Hematopoietic multipotent progenitor cell treated with erythropoietin and hydrocortisone succinate and interleukin-3 and kit ligand, for 4 days (in vitro differentiated cells): ENCODE measurements around the gene IPMK.

Experiments
- DNase-seq: peaks from one replicate; pipeline ENCODE4 v3.0.0-alpha.2; 2015

Gene IPMK

DNA sequence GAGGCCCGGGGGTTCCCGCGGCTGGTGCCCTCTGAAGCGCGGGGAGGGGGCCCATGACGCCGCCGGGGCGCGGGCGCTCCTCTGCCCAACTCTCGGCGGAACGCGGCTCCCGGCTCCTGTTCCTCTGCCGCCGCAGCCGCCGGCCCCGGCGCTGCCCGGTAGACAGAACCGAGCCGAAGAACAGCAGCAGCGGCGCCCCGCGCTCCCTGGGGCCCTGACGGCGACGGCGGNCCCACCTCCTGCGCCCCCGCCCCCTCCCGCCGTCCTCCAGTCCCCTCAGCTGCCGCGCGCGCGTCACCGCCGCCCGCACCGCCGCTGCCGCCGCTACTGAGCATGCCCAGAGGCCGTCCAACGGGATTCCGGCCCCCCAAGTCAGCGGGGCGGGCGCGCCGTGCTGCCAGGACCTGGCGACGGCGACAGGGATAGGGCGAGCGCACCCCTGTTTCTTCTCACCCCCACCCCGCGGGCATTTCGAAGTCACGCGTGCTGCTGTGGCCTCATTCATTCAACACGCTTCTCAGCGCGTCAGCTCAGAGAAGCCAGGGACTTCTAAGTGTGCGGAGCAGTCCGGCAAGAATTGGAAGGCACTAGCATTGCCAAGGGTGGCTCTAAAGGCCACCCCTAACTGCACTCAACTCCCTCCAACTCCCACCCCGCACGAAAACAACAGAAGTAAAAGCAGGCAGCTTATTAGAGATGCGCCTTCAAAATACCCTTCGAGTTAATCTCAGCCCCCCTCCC is at the start of gene IPMK:
TSS of gene IPMK (minus strand) at position 182 of the 741 bp plus-strand sequence. CDS start 283 bp downstream, outside the sequence.
- DNase-seq: peak; percentile 97

DNA sequence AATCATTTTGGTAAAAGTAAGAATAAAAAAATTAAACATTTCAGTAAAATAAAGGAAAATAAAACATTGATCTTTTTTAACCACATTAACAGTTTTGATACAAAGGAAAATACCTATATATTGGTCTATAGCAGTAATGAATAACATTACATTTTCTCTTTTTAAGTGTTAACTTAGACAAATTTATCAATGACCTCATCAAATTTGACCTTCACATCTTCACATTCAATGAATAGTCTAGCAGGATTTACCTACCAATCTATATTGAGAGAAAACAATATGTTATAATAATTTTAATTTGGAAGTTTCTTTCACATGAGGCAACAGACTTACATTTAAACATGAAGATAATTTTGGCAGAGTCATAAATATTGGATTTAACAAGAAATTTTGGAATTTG is 49.2 kb upstream of the IPMK start:
- no peak for DNase-seq

DNA sequence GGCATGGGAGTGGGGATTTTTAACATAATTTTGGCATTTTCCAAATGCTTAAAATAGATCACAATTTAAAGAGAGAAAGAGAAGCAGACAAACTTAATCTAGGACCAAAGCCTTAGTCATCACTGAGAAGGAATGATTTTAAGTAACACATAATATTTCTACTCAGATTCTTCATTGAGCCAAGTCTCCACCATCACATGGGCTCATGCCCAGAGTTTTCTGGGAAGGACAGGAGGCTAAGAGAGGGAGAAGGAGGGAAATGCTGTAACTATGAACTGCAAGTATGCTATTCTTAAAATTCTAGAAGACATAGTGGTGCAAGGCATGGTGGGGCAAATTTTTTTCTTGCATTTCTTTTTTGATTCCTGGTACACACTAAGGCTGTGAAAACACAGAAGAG is 43.3 kb upstream of the IPMK start:
- no peak for DNase-seq

DNA sequence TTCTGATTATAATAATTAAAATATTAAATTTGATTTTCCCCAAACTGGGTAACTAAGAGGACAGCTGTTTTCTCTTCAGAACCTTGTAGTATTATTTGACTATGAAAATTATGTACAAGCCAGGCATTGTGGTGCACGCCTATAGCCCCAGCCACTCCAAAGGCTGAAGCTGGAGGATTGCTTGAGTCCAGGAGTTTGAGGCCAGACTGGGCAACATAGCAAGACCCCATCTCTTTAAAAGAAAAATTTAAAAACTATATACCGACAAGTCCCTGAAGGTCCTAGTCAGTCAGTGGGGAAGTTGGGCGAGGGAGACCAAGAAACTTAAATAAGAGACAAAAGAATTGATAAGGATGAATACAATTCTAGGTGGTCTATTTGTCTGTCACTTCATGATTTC is 40.0 kb upstream of the IPMK start:
- no peak for DNase-seq

DNA sequence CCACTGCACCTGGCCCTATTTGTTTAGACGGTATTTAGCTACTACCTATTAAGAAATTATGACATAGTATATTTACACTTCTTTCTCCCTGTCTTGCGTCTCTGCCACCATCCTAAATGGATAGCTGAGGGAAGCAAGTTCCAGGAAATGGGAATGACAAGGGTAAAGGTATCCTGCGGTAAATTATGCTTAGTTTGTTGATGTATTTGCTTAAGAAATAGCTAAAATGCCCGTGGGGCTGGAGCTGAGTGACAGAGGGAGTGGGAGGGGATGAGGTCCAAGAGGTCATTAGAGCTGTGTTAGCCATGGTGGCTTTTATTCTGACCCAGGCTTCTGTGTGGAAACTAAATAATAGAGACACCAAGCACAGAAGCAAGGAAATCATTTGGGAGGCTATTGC is 38.1 kb upstream of the IPMK start:
- no peak for DNase-seq

DNA sequence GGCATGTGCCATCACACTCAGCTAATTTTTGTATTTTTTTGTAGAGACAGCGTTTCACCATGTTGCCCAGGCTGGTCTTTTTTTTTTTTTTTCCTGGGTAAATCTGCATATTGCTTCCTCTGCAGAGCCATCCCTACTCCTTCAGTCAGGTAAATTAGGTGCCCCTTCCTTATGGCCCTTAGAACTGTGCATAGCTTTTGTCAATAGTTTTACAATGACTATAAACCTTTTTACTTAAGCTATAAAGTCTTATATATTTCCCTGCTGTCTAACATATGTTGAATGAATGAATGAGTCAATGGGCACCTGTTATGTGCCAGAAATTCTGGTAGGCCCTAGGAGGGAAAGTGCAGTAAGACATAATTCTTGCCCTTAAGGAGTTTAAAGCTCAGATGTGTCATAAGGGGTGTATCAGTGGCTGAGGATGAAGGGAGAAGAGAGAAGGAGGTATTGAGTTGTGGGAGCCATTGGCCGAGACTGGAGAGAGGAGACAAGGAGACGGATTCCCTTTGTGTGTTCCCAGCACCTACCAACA is 36.5 kb upstream of the IPMK start:
- no peak for DNase-seq

DNA sequence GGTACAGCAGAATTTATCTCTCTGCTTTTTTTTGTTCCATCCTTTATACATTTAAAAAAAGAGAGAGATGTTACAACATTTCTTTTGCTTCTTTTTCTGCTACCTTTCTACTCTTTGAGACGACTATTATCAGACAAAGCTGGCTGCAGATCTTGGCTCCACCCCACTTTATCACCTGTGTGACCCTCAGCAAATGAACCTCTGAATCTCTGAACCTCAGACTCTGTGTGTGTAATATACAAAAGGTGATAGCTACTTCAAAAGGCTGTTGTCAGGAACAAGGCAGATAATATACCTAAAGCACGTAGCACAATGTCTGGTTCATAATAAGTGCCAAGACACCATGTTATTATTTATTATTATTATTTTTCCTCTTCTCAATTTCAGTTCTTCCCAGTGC is 34.6 kb upstream of the IPMK start:
- no peak for DNase-seq

DNA sequence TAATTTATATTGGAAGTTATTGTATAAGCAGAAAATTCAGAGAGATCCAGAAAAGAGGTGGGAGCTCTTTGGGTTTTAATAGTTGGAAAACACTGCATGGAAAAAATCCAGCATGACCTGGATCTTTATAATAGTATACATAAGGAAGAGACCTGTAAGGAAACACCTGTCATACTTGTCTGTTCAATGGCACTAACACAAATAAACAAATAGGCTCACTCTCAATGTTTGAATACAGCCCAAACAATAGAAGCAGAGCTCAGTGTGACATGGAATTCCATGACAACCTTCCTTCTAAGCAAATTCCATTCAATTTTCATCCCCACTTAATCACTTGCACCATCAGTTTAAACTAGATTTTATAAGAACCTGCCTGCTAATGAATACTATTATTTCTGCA is 33.0 kb upstream of the IPMK start:
- DNase-seq: no peak

DNA sequence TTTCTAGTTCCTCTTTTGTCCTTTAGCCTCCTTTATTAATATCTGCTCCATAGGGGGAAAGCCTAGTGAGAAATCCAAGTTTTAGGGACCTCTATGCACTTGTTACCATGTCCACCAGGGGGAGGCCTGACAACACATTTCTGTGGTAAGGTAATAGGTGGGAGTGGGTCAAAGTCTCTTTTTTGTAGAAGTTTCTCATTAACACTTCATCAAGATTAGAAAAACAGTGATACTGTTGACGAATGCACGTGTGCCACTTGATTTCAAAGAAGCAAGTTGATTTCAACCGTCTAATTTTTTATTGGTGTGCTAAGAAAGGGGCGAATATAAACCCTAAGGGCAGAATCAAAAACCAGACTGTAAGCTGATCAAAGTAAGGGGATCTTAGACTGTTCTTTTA is 31.9 kb upstream of the IPMK start:
- DNase-seq: peak; percentile 85

DNA sequence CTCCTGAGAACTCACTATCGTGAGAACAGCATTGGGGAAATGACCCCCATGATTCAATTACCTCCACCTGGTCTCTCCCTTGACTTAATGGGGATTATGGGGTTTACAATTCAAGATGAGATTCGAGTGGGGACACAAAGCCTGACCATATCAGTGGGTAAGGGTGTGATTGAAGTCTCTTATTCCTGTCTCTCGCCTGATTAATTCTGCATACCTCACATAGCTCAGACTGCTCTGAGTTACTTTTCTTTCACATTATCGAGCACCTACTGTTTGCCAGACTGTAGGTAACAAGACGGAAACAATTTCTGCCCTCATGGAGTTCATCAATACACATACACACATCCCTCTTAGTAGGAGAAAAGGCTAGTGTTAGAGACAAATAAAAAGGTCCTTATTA is 26.3 kb upstream of the IPMK start:
- DNase-seq: no peak

DNA sequence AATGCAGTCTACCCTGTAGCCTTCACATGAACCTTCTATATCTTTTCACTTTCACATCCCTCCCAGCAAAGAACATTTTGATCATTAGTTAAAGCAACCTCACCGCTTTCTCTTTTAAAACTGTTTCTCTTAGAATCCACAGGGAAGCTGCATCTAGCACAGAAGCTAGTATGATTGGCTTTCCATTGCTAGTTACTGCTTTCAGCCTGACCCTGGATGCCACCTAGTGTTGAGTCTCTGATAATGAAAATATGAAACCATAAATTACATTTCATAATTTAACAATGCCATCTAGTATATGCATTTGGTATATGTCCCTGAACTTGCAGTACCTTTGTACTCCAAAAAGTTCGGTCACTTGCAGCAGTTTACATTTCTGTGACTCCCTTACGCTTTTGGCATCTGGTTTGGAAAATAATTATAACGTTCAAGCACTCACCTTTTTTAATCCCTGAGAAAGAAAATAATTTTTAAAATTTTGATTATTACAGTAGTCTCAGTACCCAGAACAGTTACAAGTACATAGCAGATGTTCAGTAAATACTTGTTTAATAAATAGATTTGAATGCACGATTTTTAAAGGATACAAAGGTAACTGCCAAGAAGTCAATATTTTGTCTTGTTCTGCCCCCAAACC is 24.0 kb upstream of the IPMK start:
- DNase-seq: peak; percentile 83

DNA sequence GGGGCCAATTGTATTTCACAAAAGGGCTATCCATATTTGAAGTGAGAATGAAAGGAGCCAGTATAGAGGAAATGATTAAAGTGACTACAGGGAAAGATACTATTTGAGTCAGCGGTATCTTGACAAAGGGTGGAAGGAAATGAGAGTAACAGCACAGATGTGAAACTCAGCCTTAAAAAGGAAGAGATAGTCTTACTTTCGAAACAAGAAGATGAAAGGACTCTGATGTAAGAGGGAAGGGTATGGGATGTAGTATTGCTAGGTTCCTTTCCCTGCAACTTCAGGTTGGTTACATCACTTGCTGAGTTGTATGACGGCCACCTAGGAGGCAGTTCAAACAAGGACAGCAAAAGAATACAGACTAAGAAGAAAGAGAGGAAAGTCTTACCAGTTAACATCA is 14.9 kb upstream of the IPMK start:
- DNase-seq: peak; percentile 52

DNA sequence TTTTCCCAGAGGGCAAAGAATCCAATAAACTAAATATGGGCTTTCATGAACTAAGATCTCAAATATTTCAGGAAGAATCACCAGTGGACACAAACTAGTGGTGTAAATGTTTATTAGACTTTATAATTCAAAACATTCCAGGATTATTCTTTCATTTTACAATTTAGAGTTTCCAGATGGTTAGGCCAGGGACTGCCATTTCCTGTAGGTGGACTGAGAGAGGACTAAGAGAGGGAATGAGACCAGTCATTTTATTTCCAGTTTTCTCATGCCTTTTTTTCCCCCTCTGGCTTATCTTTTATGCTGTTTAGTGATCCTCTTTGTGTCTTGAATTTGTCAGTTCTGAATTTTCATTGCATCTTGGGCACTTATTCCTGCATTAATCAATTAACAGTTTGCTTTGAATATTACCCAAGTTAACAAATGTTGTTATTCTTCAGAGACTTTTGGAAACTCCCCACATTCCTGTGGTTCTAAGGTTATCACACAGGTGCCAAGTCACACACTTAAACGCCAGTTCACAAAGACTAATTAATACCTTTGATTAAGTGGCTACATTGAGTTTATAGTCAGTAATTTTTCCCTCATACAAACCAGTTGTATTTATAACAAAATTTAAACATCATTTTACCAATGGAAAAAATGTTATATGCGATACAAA is 13.5 kb upstream of the IPMK start:
- no peak for DNase-seq

DNA sequence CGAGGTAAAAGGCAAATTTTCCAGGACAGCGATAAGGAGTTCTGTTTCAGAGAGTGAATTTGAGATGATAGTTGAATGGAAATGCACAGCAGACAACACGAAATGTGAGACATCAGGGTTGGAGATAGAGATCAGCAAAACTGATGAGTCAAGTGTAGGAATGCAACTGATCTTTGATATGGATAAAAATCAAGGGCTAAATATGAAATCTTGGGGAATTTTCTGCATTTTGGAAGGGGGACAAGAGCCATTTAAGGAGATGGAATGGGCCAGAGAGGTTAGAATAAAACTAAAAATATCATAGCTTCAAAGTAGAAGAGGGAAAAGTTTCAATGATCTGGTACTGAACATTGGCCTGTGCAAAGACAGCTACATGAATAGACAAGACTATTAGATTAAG is 12.8 kb upstream of the IPMK start:
- no peak for DNase-seq

DNA sequence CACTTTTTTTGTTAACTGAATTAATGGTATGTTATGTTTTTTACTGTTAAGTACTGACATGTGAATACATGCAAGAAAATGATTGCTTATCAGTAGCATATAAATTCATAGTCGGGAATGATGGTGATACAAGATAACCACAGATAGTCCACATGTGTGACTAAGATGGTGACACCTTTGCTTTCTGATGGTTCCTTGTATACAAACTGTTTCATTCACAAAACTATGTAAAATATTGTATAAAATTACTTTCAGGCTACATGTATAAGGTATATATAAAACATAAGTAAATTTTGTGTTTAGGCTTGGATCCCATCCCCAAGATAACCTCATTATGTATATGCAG is 11.2 kb upstream of the IPMK start:
- DNase-seq: no peak

DNA sequence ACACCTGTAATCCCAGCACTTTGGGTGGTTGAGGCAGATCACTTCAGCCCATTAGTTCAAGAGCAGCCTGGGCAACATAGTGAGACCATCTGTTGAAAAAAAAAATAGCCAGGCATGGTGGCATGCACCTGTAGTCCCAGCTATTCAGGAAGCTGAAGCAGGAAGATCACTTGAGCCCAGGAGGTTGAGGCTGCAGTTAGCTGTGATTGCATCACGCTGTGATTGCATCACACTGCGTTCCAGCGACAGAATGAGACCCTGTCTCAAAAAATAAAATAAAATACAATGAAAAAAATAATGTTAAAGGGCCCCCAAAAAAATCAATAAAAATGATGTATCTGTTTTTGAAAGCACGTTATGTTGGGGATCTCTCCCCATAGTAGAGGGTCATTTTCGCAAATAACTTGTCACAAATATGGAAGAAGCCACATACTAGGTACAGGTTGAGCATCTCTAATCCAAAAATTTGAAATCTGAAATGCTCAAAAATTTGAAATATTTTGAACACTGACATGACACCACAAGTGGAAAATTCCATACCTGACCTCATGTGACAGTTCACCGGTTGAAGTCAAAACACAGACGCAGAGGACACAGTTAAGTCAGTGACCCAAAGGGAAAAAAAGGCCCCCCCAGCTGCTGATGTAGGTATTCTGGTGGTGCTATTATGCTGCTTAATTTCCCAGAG is 10.7 kb upstream of the IPMK start:
- no peak for DNase-seq

DNA sequence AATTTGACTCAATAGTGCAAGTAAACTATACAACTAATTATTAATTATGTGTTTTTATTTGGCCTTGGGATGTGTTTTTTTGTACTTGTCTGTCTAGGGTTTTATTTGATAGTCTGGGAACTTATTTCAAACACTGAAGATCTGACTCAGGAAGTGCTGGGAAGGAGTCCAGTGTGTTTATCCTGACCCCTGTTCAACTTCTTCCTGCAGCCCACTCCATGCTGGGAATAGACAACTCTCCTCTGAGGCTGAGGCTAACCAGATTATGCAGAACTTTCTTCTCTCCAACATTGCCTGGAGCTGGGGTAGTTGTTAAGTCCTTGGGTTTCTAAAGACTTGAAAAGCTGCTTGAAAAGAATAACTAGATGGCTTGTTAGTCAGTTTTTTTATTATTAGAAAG is 8.2 kb upstream of the IPMK start:
- no peak for DNase-seq

DNA sequence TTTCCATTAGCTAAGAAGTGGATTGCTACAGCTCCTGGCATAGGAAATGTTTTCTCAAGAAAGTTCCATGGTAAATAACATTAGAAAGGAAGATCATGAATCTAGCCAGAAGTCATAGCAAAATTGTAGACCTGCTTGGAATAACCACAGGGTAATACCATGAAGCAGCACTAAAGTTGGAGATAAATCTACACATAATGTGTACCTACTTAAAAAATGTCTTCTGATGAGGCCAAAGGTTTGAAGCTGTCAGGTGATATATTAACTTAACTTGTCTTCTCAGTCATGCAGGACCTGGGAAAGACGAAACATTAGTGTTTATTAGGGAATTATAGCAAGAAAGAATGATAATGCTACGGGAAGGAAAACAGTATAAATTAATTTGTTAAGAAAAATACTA is 7.6 kb upstream of the IPMK start:
- DNase-seq: no peak

DNA sequence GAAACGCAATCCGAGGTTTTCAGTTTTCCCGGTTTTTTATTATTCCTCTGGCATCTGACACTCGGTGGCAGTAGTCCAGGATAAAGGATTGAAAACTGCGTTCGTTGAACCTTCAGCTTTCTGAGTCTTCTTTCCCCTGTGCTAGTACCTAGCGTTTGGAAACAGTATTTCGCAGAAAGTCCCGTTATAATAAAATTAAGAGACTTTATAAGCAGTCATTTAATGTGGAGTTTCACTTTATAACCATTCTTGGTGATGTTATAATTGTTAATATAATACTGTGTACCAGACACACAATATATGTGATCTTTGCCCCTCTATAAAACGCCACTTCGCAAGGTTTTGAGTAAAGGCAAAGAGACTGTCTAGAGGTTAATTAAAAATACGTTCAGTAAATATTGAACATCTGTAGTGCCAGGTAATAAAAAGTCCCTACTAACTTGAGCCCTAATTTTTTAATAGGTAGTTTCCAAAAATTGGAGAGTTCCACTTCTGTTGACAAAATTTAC is 2.1 kb upstream of the IPMK start:
- DNase-seq: peak; percentile 25

DNA sequence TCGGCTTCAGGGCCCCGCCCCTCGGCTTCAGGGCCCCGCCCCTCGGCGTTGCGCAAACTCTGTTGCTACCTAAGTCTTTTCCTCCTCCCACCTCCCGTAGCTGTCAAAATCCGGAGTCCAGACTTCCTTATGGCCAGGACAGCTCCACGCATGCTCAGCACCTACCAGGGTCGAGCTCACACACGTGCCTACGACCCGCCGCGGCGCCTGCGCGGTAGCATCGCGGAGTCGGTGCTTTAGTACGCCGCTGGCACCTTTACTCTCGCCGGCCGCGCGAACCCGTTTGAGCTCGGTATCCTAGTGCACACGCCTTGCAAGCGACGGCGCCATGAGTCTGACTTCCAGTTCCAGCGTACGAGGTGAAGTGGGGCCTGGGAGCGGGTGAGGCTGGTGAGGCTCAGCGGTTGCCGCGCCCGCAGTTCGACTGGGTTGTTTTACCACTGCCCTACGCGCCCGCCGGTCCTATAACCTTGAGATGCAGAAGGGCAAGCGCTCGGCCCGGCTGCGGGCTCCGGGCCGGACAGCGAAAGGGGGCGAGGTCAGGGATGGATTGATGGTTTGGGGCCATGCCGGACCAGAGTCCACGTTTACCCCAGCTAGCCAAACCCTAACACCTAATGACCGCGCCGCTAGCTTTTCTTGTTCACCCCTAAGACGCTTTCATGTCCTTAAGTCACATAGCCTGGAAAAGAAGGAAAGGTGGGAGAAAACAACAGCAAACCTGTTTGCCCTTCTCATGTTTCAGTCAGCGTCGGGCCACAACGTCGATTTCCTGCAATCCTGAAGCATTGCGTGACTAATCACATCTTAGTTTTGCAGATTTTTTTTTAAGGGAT is 1.5 kb upstream of the IPMK start, which contains the start of gene CISD1:
TSS of gene CISD1 (plus strand) at position 217 of the 836 bp plus-strand sequence. CDS start at position 329, 112 bp downstream.
- peak; percentile 99 for DNase-seq

DNA sequence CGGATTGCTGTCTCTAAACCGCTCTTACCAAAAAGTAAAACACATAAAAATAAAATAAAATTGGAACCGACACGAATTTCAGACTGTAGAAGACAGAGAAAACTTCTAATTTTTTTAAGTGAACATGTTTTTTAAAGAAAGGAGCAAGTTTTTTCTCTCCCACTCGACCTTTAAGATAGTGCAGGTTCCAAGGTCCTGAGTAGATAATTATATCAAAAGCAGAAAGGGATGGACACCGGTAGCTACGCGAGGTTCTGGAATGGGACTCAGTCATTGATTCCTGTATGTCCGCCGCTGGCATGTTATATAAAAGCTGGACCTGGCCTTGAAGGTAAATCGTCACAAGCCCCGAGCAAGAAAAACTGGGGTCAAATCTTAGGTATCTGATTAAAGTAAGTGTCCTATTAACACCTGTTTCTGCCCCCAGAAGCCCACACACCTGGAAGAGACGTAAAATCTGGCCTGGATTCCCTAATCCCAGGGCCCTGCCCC is 806 bp upstream of the IPMK start:
- DNase-seq: no peak
